Activated CD4-positive, alpha-beta T cell treated with anti-CD3 and anti-CD28 coated beads for 1 hour (primary cell): ENCODE measurements around the gene CCSAP.

Source experiments
- DNase-seq: peaks from one replicate; pipeline ENCODE4 v3.0.0-alpha.2; 2020

The CCSAP gene

DNA sequence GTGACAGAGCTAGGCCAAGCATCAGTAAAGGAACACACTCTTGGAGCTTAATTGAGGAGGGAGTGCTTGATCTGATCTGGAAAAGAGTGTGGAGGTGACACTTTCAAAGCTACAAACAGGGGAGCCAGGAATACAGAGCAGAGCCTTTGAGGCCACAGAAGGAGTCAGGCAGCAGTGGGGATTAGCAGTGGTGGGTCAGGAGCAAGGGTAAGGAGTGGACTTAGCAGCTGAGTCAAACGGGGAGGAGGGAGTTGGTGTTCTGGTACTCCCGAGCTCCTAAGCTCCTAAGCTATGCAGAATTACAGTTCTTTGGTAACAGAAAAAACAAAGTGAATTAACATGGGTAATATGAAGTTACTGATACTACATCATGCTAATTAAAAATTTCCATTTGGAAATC, 57.4 kb downstream of the CCSAP start:
- DNase-seq: no peak

DNA sequence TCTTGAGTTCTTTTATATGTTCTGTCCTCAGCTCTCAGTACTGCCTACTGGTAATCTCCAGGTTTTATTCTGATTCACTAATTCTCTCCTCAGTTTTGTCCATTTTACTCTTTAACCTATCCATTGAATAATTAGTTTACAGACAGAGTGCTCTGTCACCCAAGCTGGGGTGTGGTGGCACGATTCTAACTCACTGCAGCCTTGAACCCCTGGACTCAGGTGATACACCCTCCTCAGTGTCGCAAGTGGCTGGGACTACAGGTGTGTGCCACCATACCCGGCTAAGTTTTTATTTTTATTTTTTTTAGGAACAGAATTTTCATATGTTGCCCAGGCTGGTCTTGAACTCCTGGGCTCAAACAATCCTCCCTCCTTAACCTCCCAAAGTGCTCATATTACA, 58.0 kb downstream of the CCSAP start:
- DNase-seq: no peak

DNA sequence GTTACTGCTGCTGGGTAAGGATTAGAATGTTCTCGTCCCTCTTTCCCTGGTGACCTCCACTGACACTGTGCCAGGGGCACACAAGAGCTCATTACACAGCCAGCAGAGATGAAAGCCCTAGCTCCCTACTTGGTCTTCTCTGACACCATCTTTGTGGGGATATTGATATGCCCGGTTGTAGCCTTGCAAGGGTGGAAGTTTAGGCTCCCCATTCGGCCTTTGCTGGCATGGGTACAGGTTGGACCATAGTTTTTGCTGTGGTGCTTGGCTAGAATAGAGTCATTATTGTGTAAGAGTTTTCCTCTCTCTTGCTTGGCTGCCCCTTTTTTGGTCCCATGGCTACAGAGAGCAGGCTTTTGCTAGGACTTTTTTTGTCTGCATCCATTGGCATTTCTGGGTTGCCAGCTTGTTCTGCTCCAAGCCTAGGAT, 59.6 kb downstream of the CCSAP start:
- no peak for DNase-seq

DNA sequence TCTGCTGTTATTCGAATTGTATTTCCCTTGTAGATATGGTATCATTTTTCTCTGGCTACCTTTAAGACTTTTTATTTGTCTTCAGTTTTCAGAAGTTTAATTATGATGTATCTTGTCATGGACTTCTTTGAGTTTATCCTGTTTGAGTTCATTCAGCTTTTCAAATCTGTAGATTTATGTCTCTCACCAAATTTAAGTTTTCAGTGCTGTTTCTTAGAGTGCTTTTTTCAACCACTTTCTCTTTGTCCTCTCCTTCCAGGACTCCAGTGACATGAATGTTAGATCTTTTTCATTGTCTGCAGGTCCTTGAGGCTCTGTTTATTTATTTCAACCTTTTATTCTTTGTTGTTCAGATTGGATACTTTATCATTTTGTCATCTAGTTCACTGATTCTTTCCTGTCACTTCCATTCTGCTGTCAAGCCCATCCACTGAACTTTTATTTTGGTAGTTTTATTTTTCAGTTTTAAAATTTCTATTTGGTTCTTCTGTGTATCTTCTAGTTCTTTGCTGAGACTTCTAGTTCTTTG, 60.5 kb downstream of the CCSAP start:
- DNase-seq: no peak

DNA sequence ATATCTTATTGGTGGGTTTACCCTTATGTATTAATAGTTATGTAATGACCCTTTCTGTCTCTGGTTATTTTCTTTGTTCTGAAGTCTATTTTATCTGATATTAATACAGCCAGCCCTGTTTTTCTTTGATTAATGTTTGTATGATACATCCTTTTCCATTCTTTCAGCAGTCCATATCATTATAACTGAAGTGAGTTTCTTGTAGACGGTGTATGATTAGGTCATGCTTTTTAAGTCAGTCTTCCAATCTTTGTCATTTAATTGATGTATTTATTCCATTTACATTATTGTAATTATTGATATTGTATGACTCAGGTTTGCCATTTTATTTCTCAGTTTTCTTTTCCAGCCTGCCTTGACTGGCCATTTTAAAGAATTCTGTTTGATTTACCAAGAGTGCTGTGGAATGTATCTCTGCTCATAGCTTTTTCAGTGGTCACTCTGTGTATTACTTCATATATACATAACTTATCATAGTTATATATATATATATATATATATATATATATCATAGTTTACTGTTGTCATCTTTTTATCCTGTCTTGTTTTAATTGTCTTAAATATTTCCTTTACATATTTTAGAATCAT, 61.4 kb downstream of the CCSAP start:
- no peak for DNase-seq

DNA sequence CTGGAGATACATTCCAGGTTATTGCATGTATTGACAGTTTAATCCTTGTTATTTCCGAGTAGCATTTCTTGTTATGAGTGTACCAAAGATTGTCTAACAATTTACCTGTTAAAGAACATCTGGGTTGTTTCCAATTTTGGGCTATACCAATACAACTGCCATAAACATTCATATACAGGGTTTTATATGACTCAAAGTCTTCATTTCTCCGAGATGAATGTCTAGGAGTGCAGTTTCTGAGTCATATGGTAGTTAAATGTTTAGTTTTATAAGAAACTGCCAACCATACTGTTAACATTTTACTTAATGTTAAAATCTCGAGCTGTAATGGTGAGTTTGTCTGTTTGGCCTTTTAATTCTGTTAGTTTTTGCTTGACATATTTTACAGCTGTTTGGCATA, 61.9 kb downstream of the CCSAP start:
- DNase-seq: no peak

DNA sequence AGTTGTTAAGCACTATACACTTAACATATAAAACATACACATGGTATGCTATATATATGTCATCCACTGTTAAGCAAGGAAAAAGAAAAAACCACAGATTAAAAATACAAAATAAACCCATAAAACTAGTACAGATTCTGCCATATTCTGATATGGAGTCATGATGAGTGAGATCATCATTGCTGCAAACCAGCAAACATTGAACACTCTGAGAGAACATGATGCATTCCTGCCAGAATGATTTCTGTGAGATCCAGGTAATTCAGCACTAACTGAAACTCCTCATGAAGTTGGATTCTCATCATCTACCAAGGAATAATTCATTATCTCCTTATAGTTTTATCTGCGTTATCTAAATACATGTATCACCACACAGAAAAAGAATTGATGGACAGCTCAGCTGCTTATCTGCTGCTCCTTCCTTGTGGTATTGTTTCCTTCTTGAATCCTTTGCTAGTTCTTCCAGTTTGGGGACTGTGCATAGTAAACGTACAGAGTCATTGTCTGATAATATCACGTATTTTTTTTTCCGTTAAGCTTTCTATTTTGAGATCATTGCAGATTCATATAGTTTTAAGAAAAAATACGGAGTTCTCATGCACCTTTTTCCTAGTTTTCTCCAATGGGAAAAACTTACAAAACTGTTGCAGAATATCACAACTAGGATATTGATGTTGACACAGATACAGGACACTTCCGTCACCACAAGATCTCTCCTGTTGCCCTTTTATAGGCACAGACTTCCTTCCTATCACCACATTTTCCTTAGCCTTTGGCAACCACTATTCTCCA, 62.6 kb downstream of the CCSAP start:
- DNase-seq: no peak

DNA sequence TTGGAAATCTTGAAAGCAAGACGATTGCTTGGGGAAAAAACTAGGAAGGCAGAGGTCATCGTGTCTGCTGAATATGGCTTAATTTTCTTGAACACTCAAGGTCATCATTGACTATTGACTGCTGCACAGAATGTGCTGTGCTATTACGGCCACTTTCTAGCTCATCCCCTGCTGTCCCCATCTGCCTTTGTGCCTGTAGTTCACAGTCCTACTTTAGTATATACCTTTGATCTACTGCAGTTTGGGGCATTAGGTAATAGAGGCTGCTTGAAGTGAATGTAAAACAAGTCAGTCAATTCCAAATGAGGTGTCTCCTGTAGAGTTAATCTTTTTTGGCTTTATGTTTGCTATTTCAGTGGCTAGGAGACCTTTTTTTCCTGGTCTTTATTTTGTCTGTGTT, 63.6 kb downstream of the CCSAP start:
- no peak for DNase-seq

DNA sequence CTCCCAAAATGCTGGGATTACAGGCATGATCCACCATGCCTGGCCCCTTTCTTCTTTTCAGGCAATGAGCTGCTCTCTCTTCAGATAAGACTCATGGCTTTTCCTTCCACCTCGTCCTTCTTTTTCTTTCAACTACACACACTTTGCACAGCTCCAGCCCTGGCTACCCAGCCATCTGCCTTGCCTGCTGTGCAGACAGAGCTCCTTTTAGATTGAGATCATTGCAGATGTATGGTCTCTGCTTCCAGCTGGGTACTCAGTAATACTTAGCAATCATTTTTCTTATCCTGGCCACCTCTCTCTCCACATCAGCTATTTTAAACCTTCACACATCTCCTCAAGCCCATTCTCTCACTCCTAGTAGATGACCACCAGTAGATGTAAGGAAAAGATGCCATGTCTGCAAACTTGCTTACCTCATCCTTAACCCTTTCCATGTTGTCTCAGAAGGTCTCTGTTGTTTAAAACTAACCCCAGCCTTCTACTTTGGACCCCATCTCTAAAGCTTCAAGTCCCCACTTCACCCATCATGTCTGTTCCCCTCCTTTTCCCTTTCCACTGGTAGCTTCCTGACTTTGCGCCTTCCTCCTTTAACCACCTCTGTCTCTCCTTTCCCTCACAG, 64.6 kb downstream of the CCSAP start:
- DNase-seq: no peak

DNA sequence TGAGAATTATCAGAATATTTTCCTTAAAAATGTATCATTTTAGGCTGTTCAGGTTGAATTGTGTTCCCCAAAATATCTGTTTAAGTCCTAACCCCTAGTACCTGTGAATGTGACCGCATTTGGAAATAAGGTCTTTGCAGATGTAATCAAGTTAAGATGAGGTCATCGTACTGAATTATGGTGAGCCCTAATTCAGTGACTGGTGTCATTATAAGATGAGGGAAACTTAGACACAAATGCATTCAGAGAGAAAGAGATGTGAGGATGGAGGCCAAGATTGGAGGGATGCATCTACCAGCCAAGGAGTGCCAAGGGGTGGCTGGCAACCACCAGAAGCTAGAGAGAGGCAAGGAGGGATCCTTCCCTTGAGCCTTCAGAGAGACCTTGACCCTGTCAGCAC, 67.8 kb downstream of the CCSAP start:
- DNase-seq: no peak

DNA sequence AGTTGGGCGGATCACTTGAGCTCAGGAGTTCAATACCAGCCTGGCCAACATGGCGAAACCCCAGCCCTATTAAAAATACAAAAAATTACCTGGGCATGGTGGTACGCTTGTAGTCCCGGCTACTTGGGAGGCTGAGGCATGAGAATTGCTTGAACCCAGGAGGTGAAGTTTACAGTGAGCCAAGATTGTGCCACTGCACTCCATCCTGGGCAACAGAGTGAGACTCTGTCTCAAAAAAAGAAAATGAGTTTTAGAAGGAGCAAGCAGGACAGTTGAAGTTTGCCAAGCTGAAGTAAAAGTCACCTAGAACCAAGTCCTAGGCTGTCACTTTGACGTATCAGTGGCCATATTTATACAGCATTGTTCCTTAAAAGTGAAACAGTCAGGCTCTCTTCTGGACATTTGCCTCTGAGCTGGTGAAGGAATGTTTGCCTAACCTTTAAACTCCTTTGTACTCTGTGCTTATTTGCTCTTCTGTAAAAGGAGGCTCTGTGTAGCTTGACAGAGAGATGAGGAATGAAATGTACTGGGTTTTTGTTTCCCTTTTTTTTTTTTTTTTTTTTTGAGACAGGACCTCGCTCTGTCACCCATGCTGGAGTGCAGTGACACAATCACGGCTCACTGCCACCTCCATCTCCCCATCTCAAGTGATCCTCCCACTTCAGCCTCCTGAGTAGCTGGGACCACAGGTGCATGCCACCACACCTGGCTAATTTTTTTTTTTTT, 69.2 kb downstream of the CCSAP start:
- DNase-seq: no peak

DNA sequence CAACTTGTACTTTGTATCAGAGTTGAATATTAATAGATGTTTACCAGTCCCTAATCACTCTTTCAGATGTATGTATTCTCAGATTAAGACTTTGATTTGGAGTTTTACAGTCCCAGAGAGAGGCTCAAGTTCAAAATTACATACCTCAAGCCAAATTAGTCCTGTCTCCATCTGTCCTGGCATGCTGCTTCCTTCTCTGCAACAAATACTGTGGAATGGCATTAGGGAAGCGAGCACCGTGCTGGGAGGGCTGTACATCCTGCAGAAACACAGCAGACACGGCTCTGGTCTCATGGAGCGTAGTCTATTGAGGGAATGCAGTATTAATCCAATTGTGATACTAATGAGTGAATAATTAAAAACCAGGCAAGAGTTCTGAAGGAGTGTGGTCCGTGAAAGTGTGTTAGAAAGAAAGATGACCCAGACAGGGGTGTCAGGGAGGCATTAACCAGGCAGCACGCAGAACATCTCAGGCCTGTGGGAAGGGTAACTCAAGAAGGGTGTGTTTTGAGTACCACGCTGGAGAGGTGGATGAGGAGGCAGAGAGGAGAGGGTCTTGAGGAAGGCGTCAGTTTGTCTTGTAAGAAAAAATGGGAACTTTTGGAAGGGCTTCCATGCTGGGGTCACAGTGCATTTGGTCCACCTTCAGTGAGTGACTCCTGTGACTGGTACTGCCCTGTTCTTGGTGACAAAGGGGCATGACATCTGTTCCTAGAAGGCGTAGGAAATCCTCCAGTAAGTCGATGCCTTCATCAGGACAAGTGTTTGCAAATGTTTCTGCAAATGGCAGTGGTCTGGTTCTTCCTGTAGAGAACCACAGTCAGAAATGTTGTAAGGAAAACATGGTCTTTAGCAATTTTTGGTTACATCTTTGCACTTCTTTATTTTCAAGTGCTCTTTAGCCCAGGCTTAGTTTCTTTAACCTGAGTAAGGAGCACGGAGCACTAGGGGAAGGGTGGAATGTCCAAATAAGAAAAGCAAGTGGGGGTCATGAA, 70.4 kb downstream of the CCSAP start:
- DNase-seq: no peak

DNA sequence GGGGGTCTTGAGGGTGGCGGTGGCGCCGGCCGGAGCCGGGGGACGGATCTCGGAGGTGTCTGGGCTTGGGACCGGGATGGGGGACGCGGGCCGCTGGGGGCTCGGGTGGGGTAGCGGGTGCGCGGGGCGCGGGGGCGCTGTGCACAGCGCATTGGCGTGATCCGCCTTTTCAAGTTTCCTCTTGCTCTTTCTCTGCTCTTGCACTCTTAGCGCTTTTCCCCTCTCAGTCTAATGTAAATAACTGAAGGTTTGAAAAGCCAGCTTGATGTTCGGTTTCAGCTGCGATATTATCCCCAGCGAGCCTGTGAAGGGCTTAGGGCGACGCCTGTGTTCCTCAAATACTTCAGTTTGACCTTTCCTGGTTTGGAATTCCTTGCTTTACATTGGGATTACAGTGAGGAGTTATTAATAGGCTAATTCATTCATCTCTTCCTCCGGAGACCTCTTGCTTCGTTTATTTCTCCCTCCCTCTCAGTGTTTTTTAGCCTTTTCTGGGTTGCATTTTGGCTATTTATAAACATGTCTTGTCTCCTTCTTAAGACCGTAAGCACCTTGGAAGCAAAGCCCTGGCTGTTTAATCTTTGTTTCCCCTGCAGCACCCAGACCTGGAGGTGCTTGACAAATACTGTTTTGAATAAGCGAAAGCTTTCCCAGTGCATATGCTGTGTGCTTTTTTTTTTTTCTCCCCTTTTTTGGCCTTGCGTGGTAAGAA, 71.2 kb downstream of the CCSAP start:
- peak; percentile 24 for DNase-seq
